AG04450 (cell line): ENCODE data around the gene TTC39A. TPM values are rescaled to one million over a fixed set of nuclear protein-coding genes. Genes with fewer than 3 reads are reported as not detected.

ENCODE experiments used
- CTCF ChIA-PET: fragments of 300-600, 350-600 bp; formaldehyde crosslinking; extraction: SDS; loops from one replicate; lab custom pipeline; 2022; ENCODE audit warnings: antibody characterized with exemption, inconsistent platforms; lab: Charles Lee
- POLR2A ChIA-PET: fragments of 350-600 bp; formaldehyde crosslinking; extraction: SDS; loops from one replicate; lab custom pipeline; 2021; ENCODE audit warnings: antibody characterized with exemption, inconsistent platforms; lab: Yijun Ruan, JAX
- DNase-seq: peaks from one replicate; pipeline ENCODE4 v3.0.0-alpha.2; 2011; ENCODE audit warnings: low read depth, low spot score
- H3K27ac ChIP-seq: one replicate; pipeline ENCODE4 v1.5.1; 2012; ENCODE audit warnings: low read depth, low read length, control low read depth
- H3K27me3 ChIP-seq: one replicate; pipeline ENCODE4 v1.6.0; 2012; ENCODE audit warnings: low read length; ENCODE audit not compliant: control insufficient read depth, insufficient read depth
- H3K4me3 ChIP-seq: 2 replicates; pipeline ENCODE4 v1.5.1; 2011; ENCODE audit warnings: mild to moderate bottlenecking, low read depth, low read length, control low read depth
- H3K9me3 ChIP-seq: 2 replicates; pipeline ENCODE4 v1.5.1; 2012; ENCODE audit warnings: low read length; ENCODE audit not compliant: control insufficient read depth, insufficient read depth
- CTCF ChIP-seq: IDR thresholded peaks from 2 replicates; pipeline ENCODE4 v1.5.1; 2011; ENCODE audit warnings: low read depth, low read length, control low read depth, inconsistent platforms
- polyA plus RNA-seq: library from polyadenylated mRNA; depleted of rRNA; stranded (reverse); fragments of >200 nt; gene quantifications from 2 replicates; pipeline ENCODE4 v1.2.3, GENCODE V29; 2011

The TTC39A gene
- polyA plus RNA-seq, 1 experiment, result 0.21 TPM

GRCh38 chr1:51301152-51301843, 29.1 kb downstream of the TTC39A start:
- no peak for TF ChIP-seq CTCF
- H3K4me3 ChIP-seq, result no peak overlapping the region
- DNase-seq, result no peak
- no peaks in the 10 kb centered on the region for H3K27me3 ChIP-seq
- peaks cover 4% of the 10 kb centered on the region; the same call in 1 of the 2 replicates for H3K9me3 ChIP-seq
- POLR2A ChIA-PET, result no interaction called here
- CTCF ChIA-PET, result no interaction called here
- no peak overlapping the region for H3K27ac ChIP-seq

DNA sequence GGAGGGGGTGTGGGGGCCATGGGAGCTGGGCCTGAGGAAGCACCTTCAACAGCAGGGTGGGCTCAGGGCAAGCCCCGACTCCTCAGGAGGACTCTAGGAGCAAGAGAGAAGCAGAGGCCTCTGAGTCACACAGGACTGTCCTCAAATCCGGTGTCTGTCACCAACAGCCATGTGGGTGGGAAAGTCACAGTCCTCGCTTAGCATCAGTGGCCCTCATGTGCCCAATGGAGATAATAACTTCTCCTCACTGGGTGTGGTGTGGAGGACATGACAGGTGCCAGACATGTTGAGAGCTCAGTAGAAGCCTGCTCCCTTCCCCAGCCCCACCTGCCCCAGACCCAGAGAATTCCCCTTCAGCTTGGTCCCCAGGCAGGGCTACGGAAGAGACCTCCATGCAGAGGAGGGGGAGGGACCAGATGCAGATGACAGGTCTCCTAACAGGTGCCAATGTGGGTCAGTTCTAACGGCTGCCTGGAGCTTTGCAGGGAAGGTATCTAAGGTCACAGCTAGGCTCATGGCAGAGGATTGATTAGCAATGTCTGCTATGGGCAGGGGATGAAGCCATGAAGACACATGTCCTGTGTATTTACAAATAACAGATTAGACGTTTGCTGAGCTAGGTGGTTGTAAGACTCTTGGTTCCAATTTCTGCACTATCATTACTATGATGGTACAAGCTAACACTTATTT, 30.2 kb downstream of the TTC39A start:
- no peak for TF ChIP-seq CTCF
- CTCF ChIA-PET, result interaction anchor here (1.0 kb wide), 1 partner anchor 111 kb away, joined by 3 read pairs; no protein-coding TSS in a partner anchor

GRCh38 chr1:51299185-51299885, 31.0 kb downstream of the TTC39A start:
- H3K4me3 ChIP-seq, result no peak overlapping the region
- no peak for DNase-seq
- CTCF ChIA-PET, result no interaction called here
- no peak overlapping the region for H3K27ac ChIP-seq
- H3K9me3 ChIP-seq, result peaks cover 4% of the 10 kb centered on the region; the same call in 1 of the 2 replicates
- no peak for TF ChIP-seq CTCF
- no peaks in the 10 kb centered on the region for H3K27me3 ChIP-seq
- POLR2A ChIA-PET, result no interaction called here

More for the DNA sequence above, 30.2 kb downstream of the TTC39A start:
- Histone ChIP-seq H3K9me3 (peaks cover 4% of the 10 kb centered on the region; the same call in 1 of the 2 replicates), H3K27ac (no peak overlapping the region), H3K4me3 (no peak overlapping the region), H3K27me3 (no peaks in the 10 kb centered on the region)
- no peak for DNase-seq
- POLR2A ChIA-PET, result no interaction called here

- CTCF ChIA-PET, result no interaction called here
- Histone ChIP-seq H3K9me3 (peaks cover 4% of the 10 kb centered on the region; the same call in 1 of the 2 replicates), H3K27me3 (no peaks in the 10 kb centered on the region), H3K27ac (no peak overlapping the region), H3K4me3 (no peak overlapping the region)
- no peak for DNase-seq
- no peak for TF ChIP-seq CTCF
- POLR2A ChIA-PET, result no interaction called here
Measured at GRCh38 chr1:51298322-51298705, 32.0 kb downstream of the TTC39A start.
